ENCODE measurements around the gene KIF19. TPM values are rescaled to one million over a fixed set of nuclear protein-coding genes. Genes with fewer than 3 reads are reported as not detected.

KIF19 gene
- total RNA-seq, 1 experiment from 2014 or later = not detected

DNA sequence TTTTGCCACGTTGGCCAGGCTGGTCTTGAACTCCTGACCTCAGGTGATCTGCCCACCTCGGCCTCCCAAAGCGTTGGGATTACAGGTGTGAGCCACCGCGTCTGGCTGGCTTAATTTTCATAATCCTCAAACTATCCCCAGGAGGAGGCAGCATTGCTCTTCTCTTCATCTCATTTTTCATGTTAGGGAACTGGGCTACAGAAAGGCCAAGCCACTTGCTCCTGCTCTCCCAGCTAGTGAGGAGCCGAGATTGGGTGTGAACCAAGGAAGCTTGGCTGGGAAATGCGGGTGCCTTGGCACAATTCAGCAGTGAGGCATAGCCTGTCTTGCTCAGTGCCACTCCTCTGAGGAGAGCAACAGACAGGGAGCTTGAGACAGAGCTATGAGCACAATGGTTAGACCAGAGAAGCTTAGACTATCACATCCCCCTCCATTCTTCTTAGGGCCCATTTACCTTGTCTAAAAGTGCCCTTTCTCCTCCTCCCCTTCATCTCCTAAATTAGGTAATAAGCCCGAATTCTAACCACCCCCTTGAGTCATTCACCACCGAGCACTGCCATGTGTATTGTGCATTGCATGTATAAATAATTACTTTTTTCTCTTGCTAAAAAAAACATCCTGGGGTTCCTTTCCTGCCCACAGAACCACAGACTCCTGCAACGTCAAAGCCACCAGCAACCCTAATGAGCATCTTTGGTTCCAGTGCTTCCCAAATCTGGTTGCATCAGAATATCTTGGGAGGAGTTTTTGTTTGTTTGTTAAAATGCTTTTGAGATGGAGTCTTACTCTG lies 20.0 kb upstream of the KIF19 start:
- in situ Hi-C loops (cut with HindIII; ENCODE audit: low pct_unique_long_range_greater_than_20kb, low sequenced_read_pairs) (no loop called here), intact Hi-C loops (cut with micrococcal nuclease; ENCODE audit: unreplicated experiment) (loop anchor here (5.0 kb wide), 1 partner anchor 46 kb away; no protein-coding TSS in a partner anchor)
- no peaks in the 10 kb centered on the region for H3K36me3 ChIP-seq (ENCODE audit: control insufficient read depth, insufficient read depth, low read length)
- ChIA-PET CTCF (interaction anchor here (0.7 to 2.1 kb wide), 8 partner anchors 10 to 227 kb away, joined by 3 to 20 read pairs (median 4); partner anchors contain the start of genes BTBD17 and GPR142), POLR2A (no interaction called here)
- no TSS peak for BruUV-seq (replicated peaks)
- no peaks in the 10 kb centered on the region for H3K9me3 ChIP-seq (ENCODE audit: control insufficient read depth, insufficient read depth, low read depth, low read length)
- ATAC-seq (peak; percentile 56), DNase-seq (ENCODE audit: low read depth, low spot score) (no peak)
- TF ChIP-seq TCF7L2 (IDR thresholded peaks at IDR 0.05; ENCODE audit: low read depth, low read length) (no peak), SIN3A (IDR thresholded peaks at IDR 0.05; ENCODE audit: borderline replicate concordance, insufficient read depth, low read depth, low read length) (no peak), POLR2AphosphoS5 (IDR thresholded peaks at IDR 0.05; ENCODE audit: low read depth, low read length) (no peak)
- TF ChIP-seq, protein P1, sequence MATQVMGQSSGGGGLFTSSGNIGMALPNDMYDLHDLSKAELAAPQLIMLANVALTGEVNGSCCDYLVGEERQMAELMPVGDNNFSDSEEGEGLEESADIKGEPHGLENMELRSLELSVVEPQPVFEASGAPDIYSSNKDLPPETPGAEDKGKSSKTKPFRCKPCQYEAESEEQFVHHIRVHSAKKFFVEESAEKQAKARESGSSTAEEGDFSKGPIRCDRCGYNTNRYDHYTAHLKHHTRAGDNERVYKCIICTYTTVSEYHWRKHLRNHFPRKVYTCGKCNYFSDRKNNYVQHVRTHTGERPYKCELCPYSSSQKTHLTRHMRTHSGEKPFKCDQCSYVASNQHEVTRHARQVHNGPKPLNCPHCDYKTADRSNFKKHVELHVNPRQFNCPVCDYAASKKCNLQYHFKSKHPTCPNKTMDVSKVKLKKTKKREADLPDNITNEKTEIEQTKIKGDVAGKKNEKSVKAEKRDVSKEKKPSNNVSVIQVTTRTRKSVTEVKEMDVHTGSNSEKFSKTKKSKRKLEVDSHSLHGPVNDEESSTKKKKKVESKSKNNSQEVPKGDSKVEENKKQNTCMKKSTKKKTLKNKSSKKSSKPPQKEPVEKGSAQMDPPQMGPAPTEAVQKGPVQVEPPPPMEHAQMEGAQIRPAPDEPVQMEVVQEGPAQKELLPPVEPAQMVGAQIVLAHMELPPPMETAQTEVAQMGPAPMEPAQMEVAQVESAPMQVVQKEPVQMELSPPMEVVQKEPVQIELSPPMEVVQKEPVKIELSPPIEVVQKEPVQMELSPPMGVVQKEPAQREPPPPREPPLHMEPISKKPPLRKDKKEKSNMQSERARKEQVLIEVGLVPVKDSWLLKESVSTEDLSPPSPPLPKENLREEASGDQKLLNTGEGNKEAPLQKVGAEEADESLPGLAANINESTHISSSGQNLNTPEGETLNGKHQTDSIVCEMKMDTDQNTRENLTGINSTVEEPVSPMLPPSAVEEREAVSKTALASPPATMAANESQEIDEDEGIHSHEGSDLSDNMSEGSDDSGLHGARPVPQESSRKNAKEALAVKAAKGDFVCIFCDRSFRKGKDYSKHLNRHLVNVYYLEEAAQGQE (IDR thresholded peaks at IDR 0.05; ENCODE audit: insufficient read depth in 1 of 2, low read depth in 2 of 2, low read length in 1 of 2) = no peak
- TF ChIP-seq, protein P2, sequence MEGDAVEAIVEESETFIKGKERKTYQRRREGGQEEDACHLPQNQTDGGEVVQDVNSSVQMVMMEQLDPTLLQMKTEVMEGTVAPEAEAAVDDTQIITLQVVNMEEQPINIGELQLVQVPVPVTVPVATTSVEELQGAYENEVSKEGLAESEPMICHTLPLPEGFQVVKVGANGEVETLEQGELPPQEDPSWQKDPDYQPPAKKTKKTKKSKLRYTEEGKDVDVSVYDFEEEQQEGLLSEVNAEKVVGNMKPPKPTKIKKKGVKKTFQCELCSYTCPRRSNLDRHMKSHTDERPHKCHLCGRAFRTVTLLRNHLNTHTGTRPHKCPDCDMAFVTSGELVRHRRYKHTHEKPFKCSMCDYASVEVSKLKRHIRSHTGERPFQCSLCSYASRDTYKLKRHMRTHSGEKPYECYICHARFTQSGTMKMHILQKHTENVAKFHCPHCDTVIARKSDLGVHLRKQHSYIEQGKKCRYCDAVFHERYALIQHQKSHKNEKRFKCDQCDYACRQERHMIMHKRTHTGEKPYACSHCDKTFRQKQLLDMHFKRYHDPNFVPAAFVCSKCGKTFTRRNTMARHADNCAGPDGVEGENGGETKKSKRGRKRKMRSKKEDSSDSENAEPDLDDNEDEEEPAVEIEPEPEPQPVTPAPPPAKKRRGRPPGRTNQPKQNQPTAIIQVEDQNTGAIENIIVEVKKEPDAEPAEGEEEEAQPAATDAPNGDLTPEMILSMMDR (IDR thresholded peaks at IDR 0.05) = no peak
- no peak overlapping the region for H3K4me3 ChIP-seq (ENCODE audit: low read depth in 2 of 2, low read length in 2 of 2)
- H3K4me1 ChIP-seq (ENCODE audit: control insufficient read depth, insufficient read depth, low read length) = no peaks in the 10 kb centered on the region
- H3K27me3 ChIP-seq (ENCODE audit: control insufficient read depth, insufficient read depth, low read length) = no peaks in the 10 kb centered on the region
- no peak overlapping the region for H3K27ac ChIP-seq (ENCODE audit: low read length)

DNA sequence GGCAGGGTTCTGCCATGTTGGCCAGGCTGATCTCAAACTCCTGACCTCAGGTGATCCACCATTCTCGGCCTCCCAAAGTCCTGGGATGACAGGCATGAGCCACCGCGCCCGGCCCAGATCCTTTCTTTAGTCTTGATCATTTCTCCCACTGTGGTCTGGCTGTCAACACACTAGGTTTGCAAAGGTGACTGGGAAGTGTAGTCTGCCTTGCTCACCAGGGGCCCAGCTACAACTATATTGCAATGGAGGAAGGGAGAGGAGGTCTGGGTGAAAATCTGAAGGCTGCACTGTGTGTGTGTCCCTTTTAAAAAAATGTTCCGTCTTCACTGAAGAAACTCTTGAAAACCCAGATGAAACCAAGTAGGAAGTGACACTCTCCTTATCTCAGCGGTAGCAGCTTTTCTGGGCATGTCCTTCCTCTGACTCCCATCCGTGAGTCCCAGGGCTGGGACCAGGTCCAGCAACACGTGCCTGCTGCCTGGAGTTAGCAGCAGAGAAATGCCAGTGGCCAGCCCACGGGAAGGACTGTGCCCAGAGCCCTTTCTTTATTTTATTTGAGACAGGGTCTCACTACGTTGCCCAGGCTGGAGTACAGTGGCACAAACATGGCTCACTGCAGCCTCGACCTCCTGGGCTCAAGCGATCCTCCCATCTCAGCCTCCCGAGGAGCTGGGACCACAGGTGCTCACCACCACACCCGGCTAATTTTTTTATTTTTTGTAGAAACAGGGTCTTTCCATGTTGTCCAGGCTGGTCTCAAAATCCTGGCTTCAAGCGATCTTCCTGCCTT lies 17.8 kb upstream of the KIF19 start:
- DNase-seq (ENCODE audit: low read depth, low spot score) (no peak), ATAC-seq (no peak)
- no peaks in the 10 kb centered on the region for H3K9me3 ChIP-seq (ENCODE audit: control insufficient read depth, insufficient read depth, low read depth, low read length)
- CTCF ChIA-PET = no interaction called here
- no peak overlapping the region for H3K27ac ChIP-seq (ENCODE audit: low read length)
- no peaks in the 10 kb centered on the region for H3K27me3 ChIP-seq (ENCODE audit: control insufficient read depth, insufficient read depth, low read length)
- H3K4me1 ChIP-seq (ENCODE audit: control insufficient read depth, insufficient read depth, low read length) = no peaks in the 10 kb centered on the region
- POLR2A ChIA-PET = no interaction called here
- no peak overlapping the region for H3K4me3 ChIP-seq (ENCODE audit: low read depth in 2 of 2, low read length in 2 of 2)
- H3K36me3 ChIP-seq (ENCODE audit: control insufficient read depth, insufficient read depth, low read length) = no peaks in the 10 kb centered on the region
- BruUV-seq (replicated peaks) = no TSS peak
- intact Hi-C loops (cut with micrococcal nuclease; ENCODE audit: unreplicated experiment) (loop anchor here (5.0 kb wide), 1 partner anchor 44 kb away; no protein-coding TSS in a partner anchor), in situ Hi-C loops (cut with HindIII; ENCODE audit: low pct_unique_long_range_greater_than_20kb, low sequenced_read_pairs) (no loop called here)
- TF ChIP-seq, protein P1 (IDR thresholded peaks at IDR 0.05; ENCODE audit: insufficient read depth in 1 of 2, low read depth in 2 of 2, low read length in 1 of 2) = no peak
- TF ChIP-seq TCF7L2 (IDR thresholded peaks at IDR 0.05; ENCODE audit: low read depth, low read length) = no peak
- no peak for TF ChIP-seq POLR2AphosphoS5 (IDR thresholded peaks at IDR 0.05; ENCODE audit: low read depth, low read length)
- TF ChIP-seq, protein P2 (IDR thresholded peaks at IDR 0.05) = no peak
- TF ChIP-seq SIN3A (IDR thresholded peaks at IDR 0.05; ENCODE audit: borderline replicate concordance, insufficient read depth, low read depth, low read length) = no peak
